NCI-H2196 (cell line): ENCODE results near the gene LMF1.
"Not testable (repeated sequence)": the region's sequence is repeated elsewhere in the genome, so short reads cannot be mapped to it uniquely, and the experiment has no call there.

Experiments
- DNase-seq: peaks from one replicate; lab custom pipeline; 2025; ENCODE audit not compliant: unreplicated experiment; lab: John Stamatoyannopoulos, UW

Gene LMF1

DNA sequence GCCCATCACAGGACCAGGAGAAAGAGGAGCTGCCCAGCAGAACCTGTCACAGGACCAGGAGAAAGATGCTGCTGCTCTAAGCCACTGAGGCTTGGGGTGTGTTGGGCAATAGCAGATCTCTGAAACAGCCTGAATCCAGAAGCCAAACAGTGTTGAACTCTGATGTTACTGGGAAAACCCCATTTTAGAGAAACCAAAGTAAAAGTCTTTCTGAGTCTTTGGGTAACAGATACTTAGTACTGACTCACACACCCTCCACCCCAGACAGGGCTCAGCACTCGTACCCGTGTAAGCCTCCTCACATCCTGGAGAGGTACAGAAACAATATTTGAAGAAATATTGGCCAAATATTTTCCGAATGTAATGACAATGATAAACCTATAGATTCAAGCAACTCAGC, 87.4 kb downstream of the LMF1 start:
- no peak for DNase-seq

DNA sequence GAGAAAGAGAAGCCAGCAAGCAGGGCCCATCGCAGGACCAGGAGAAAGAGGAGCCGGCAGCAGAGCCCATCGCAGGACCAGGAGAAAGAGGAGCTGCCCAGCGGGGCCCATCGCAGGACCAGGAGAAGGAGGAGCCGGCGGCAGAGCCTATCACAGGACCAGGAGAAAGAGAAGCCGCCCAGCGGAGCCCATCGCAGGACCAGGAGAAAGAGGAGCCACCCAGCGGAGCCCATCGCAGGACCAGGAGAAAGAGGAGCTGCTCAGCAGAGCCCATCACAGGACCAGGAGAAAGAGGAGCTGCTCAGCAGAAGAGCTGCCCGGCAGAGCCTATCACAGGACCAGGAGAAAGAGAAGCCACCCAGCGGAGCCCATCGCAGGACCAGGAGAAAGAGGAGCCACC, 88.1 kb downstream of the LMF1 start:
- DNase-seq = not testable (repeated sequence)

DNA sequence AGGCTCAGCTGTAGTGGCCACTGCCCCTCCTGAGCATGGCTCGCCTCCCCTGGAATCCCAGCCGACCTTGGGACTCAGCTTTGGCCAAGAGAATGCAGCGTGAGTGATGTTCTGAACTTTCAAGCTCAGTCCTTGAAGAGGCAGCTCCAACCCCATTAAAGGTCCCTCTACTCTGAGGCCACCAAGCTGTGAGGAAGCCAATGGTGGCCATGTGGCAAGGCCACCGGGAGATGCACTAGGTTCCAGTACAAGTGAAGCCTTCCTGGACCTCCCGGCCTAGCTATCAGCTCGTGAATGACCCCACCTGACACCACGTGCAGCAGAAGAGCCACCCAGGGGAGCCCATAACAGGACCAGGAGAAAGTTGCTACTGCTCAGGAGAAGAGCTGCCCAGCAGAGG, 88.5 kb downstream of the LMF1 start:
- DNase-seq = no peak

DNA sequence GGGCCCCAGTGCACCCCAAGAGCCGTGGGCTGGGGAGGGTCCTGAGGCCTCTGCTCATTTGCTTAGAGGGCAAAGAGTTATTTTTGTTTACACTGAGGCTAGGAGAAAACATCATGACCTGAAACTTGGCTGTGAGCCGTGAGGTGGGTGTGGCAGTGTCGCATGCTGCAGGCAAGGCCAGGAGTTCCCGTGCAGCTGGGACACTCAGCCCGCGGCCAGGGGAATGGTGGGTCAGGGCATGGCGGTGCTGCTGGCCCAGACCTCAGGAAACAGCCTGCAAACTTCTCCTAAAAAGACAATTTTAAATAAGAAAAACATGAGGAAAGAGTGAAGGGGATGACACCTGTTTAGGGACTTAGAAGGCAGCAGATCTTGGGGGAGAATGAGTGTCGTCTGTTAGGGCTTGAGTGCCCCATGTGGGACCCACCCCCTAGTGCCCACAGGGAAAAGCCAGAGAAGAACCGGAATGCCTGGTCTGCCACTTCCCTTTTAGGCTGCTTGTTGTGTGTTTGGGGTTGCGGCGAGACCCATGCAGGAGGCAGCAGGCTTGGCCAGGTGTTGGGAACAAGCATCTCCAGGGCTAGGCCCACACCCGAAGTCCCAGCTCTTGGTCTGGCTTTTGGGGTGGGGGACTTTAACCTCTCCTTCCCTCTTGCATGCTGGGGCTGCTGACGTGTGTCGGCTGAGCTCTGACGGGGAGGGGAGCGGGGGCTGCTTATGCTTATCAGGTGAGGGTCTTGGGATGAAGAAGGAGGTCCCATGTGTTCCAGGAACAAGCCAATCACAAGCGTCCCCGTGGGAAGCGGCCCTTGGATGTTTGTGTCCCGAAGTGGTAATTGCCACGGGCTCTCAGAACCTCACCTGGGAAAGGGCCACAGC, 89.3 kb downstream of the LMF1 start:
- no peak for DNase-seq

DNA sequence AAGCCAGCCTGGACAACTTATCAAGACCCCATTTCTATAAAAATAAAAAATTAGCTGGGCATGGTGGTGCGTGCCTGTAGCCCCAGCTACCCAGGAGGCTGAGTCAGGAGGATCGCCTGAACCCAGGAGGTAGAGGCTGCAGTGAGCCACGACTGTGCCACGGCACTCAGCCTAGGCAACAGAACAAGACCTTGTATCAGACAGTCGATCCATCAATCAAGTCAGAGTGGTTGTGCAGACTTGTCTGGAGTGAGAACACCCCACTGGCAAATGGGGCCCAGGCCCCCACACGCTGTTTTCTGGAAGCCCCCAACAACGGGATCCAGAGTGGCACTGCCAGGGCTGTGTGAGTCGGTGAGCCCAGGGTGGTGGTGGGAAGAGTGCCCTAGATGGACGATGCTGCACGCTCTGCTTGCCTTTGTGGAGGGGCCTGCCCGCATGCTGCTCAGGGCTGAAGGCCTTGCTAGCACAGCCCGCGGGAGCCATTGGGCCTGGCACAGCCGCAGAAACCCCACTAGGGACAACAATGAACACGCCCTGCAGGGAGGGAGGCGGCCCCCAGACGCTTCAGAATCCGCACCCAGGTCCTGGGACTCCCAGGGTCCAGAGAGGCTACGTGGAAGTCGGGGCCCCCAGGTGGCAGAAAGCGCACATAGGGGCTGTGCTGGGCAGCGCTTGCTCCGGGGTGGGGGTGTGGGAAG, 90.2 kb downstream of the LMF1 start:
- no peak for DNase-seq

DNA sequence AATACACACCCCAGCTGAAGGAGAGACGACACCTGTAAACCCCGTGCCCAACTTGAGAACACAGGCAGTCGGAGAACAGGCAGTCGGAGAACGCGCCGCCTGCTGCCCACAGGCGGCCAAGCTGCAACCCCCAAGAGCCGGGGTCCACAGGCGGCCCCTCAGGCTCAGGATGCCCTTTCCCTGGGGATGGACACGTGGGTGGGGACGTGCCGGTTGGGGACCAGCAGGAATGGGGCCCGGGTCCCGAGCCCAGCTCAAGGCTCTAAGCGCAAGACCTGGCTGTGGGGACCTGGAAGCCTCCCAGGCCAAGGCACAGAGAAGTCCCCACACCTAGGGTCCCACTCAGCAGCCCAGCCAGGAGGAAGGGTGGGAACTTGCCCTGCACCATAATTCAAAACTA, 90.8 kb downstream of the LMF1 start:
- no peak for DNase-seq

DNA sequence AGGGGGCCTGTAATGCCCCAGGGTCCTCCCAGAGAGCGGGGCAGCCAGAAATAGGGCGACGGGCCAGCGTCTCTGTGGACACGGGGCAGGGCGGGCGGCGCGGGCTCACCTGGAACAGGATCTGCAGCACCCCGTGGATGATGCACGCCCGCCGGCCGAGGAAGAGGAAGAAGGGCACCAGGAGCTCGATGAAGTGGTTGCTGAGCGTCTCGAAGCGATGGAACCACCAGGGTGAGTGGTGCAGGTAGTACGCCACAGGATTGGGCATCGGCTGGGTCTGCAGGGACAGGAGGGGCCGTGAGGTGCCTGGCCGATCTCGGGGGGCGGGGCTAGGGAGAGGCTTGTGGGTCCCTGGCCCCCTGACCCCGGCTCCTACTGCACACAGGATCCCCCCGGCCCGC, 91.3 kb downstream of the LMF1 start:
- DNase-seq = no peak

DNA sequence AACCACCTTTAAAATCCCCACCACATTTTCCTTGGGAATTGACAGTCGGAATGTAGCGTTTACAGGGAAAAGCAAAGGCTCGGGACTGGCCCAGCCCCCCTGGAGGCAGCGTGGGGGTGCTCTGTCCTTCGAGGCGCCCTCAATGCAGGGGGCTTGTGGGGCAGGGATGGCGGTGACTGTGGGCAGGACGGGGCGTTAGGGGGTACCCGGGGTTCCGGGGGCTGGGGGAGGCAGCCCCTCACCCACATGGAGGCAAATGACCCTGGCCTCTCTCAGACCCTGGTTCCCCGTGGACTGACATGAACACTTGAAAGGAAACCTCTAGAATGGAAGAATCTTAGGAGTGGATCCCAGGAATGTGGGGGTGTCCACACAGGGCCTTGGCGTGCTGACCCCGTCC, 91.9 kb downstream of the LMF1 start:
- DNase-seq = no peak

DNA sequence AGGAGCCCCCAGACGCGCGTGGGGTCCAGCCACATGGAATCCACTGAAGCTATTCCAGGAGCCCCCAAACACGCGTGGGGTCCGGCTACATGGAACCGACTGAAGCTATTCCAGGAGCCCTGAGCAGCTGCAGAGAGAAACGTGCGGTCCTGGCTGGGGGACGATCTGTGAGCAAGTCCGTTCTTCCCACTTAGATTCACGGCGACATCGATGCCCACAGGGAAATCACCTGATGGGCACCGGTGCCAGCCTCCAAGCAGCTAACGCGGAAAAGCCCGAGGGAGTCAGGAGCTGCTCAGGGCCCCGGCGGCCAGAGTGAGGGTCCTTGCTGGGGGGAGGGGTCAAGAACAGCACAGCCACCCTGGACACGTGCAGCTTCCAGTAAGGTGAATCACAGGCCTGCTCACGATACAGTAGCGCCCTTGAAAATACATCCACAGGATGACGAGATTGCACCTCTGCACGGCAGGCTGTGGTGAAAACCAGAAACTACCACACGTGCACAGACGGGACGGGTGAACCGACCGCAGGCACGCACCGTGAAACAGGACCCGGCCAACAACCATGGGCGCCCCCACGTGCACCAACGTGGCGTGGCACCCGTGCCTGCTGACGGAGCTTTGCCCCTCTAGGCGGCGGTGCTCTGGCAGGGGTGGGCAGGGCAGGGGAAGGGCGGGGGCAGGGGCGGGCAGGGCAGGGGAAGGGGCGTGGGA, 92.6 kb downstream of the LMF1 start:
- no peak for DNase-seq

DNA sequence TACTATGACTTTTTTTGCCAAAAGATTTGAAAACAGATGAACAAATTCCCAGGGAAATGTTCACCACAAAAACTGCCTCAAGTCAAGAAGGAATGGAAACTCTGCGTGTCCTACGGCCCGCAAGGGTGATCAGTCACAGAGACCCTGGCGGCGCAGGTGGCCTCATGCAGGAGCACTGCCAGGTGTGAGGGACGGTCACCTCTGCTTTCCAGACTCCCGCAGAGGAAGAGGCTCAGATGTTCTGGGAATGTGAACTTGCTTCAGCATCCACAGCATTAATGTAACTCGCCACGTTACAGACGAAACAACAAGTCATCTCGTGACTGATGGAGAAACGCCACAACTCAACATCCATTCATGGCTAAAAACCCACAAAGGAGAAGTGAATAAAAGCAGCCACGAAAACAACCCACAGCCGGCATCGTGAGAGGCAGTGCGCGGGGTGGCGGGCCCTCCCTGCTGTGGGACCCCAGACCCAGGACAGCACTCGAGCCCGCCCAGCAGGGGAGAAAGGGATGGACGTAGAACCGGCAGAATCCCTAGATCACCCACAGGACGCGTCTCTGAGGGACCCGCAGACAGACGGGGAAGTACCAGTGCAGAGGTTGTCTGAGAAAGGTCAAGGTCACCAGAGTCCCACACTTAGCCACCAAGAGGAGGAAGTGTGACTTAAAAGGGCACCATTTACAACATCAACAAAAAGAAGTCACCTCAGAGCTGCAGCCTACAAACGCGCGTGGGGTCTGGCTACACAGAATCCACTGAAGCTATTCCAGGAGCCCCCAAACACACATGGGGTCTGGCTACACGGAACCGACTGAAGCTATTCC, 93.3 kb downstream of the LMF1 start:
- no peak for DNase-seq

DNA sequence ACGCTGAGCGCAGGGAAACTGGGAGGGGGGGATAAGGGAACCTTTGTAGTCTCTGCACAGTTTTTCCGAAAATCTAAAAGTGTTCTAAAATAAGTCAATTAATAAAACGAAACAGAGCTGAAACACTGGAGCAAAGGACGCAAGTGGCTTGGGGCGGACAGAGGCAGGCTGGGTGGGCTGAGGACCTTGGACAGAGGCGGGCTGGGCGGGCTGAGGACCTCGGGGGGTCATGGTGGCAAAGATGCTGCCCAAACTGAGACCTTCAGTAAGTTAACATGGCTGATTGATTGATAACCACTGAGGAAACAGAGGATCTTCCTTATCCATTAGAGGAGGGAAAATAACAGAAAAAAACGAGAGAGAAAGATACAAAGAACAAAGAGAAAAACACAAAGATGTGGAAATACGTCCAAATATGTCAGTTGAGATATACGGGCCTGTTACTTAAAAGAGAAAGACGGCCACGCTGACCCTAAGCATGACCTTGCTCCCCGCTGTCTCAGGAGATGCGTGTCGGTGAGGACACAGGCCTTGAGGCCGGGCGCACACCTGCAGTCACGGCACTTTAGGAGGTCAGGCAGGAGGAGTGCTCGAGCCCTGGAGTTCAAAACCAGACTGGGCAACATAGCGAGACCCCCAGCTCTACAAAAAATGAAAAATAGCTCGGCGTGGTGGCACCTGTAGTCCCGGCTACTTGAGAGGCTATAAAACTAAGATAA, 94.1 kb downstream of the LMF1 start:
- DNase-seq = no peak

DNA sequence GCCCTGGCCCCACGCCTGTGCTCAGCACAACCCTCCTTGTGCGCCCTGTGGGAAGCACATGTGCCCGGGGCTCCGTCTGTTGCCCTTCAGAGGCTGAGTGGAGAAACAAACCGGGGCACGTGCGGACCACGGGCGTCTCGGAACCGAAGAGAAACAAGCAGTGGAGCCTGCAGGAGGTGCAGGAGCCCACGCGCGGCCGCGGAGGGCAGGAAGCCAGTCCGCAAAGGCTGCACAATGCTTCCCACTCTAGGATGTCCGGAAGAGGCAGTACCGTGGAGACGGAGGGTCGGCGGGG, 94.8 kb downstream of the LMF1 start:
- DNase-seq = no peak

DNA sequence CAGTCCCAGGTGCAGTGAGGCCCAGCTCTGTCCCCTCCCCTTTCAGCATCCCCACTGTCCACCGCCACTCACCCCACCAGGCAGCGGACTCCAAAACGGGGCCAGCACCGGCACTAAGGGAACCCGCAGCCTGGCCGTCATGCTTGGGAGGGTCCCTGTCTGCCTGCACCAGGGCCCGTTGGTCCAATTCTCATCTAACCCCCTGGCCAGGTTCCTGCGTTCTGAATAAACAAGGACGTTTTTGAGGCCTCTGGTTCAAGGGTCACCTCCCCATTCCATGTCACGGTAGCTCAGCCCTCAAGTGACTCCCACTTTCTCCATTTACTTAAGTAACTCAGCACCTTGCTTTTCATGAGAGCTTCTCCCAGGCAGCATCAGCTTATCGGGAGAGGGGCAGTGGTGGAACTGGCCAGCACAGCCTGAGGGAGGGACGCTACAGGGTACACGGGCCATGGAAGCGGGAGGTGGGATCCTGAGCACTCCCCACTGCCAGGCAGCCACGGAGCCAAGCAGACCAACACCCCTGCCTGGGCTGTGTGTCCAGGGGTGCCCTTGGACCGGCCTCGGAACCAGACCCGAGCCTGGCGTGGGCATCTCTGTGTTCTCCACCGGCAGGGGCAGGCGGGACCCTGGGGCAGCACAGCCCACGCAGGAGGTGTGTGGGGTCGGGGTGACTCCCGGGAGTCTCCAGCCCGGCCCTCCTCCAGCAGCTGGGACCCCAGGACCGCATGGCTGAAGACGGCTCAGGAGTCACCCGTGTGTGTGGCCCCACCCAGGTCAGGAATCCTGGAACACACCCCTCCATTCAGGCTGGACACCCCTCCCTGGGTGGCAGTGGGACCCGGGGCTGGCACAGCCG, 95.4 kb downstream of the LMF1 start:
- DNase-seq = no peak

DNA sequence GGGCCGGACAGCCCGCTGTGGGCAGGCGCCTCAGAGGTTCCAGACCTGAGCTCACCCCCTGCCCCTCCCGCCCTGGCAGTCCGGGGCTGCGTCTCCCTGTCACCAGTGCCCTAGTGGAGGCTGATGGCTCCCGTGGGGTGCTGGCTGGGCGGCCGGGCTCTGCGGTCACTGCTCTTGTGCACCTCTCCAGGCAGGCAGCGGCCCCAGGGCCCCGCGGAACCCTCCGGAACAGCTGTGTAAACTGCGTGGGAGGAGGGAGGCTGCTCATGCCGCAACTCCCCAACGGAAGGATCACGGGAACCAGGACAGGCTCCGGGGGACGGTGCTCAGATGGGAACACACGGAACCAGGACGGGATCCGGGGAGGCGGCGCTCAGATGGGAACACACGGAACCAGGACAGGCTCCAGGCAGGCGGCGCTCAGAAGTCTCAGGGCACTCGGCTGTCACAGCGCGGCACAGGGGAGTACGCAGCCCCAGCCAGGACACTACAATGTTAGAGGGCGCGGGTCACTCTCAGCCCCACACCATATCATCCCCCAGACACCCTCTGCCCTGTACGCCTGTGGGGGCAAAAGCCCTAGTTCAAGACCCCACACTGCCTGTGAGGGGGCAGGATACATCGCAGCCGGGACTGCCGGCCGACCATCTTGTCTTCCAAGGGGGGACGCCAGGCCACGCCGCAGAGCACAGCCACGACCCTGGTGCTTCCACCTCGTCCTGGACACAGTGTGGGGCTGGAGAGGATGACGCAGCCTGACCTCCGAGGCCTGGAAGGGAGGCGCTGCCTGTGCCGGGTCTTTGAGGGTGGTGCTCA, 96.2 kb downstream of the LMF1 start:
- no peak for DNase-seq

DNA sequence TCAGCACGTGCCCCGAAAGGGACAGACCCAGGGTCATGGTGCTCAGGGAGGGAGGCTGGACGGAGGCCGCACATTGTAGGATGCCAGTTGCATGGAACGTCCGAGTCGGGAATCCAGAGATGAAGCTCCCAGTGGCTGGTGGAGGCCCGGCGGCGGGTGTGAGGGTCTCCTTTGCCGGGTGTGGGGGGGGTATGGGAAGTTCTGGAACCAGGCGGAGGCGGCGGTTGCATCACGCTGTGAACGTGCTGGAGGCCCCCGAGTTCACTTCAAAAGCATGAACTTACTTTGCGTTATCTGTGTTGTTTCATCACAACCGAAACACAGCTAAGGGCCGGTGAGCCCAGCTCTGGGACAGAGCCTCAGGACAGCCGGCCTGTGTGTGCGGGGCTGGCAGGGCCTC, 96.9 kb downstream of the LMF1 start:
- DNase-seq = no peak

DNA sequence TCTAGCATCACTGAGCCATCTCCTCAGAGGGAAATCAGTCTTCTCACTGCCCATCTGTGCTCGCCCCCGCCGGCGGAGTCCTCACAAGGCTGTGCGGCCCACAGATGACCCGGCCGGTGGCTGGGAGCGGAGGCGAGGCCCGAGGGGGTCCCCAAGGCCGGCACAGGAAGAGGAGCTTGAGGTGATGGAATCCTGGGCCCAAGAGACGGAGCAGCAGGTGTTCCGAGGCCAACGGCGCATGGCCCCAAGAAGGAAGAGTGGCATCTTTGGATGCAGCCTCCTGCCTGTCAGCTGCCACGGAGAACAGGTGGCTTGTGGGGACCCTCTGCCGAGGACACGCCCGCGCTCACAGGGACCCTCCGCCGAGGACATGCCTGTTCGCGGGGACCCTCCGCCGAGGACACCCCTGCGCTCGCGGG, 97.5 kb downstream of the LMF1 start:
- no peak for DNase-seq

DNA sequence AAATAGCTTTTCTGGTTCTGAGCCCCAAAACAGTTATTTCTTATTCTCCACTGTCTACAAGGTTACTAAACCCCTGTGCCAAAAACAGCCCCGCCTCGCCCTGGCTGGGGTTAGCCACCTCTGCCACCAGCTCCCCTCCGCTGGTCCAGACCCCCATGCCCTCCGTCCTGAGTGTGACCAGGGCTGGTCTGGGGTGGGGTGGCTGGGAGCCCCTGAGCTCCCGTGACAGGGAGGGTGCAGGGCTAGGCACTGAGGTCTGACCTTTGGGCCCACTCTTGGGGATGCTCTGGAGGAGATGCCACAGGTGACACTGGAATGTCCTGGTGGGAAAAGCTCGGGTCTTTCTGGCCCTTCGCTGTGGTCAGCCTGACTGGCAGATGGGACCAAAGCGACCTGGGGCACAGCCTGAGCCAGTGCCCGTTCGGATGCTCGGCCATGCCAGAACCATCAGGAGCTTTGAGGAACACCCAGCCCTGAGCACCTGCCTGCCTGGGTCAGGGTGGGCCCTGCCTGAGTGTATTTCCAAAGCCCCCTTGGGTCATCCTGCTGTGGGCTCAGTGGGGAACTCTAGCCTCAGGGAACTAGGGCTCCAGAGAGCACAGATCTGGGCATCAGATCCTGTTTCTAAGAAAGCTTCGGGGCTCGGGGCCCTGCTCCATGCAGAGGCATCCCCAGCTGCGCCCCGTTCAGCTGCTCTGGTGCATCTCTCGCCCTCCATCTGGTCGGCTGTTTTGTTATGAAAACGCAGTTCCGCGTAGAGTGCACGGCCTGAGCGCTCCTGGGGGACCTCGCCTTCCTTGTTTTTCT, 98.1 kb downstream of the LMF1 start:
- DNase-seq = no peak
